GM18502 (cell line): Measurements from ENCODE around the gene NXPH4.

ENCODE experiments used
- ATAC-seq: cut with Tn5 transposase; IDR thresholded peaks from one replicate; pipeline ENCODE4 v1.9.1; 2021; ENCODE audit warnings: mild to moderate bottlenecking; ENCODE audit not compliant: unreplicated experiment, poor library complexity

Gene NXPH4

GRCh38 chr12:57229634-57230380 lies 13.2 kb downstream of the NXPH4 start, which contains the start of gene SHMT2:
SHMT2 (plus strand) TSS chr12:57229711; CDS start chr12:57229779, 68 bp downstream.
- ATAC-seq, result peak; percentile 58

- no peak for ATAC-seq
These were observed 14.0 kb downstream of the NXPH4 start for GRCh38 chr12:57230381-57231155.

- no peak for ATAC-seq
These were observed 14.9 kb downstream of the NXPH4 start for GRCh38 chr12:57231276-57232021.

- ATAC-seq, result no peak
These were observed 15.7 kb downstream of the NXPH4 start for GRCh38 chr12:57232156-57232756.

- ATAC-seq, result no peak
These were observed 17.0 kb downstream of the NXPH4 start for GRCh38 chr12:57233357-57234232.

- ATAC-seq, result no peak
These were observed 17.6 kb downstream of the NXPH4 start for GRCh38 chr12:57234233-57234570.

- ATAC-seq, result no peak
These were observed 18.0 kb downstream of the NXPH4 start for GRCh38 chr12:57234571-57235016.

GRCh38 chr12:57235017-57235727 lies 18.6 kb downstream of the NXPH4 start:
- no peak for ATAC-seq

GRCh38 chr12:57235728-57236131 lies 19.1 kb downstream of the NXPH4 start:
- ATAC-seq, result no peak

- no peak for ATAC-seq
These were observed 19.8 kb downstream of the NXPH4 start for GRCh38 chr12:57236201-57236924.

- no peak for ATAC-seq
These were observed 20.5 kb downstream of the NXPH4 start for GRCh38 chr12:57236925-57237595.

- ATAC-seq, result no peak
These were observed 21.0 kb downstream of the NXPH4 start for GRCh38 chr12:57237596-57237931.

GRCh38 chr12:57237932-57238853 lies 21.6 kb downstream of the NXPH4 start:
- no peak for ATAC-seq

GRCh38 chr12:57238854-57239554 lies 22.4 kb downstream of the NXPH4 start:
- ATAC-seq, result peak; percentile 61

GRCh38 chr12:57239587-57240065 lies 23.0 kb downstream of the NXPH4 start:
- ATAC-seq, result no peak
